Measurements from ENCODE around the gene DGCR6L. TPM values are rescaled to one million over a fixed set of nuclear protein-coding genes. Genes with fewer than 3 reads are reported as not detected.

The DGCR6L gene
- total RNA-seq = 49.1 and 56.0 TPM in 2 replicates

GRCh38 chr22:20319745-20320658 lies at the start of gene DGCR6L:
Gene DGCR6L (minus strand): TSS chr22:20320060. CDS start chr22:20319988, 72 bp downstream.

DNA sequence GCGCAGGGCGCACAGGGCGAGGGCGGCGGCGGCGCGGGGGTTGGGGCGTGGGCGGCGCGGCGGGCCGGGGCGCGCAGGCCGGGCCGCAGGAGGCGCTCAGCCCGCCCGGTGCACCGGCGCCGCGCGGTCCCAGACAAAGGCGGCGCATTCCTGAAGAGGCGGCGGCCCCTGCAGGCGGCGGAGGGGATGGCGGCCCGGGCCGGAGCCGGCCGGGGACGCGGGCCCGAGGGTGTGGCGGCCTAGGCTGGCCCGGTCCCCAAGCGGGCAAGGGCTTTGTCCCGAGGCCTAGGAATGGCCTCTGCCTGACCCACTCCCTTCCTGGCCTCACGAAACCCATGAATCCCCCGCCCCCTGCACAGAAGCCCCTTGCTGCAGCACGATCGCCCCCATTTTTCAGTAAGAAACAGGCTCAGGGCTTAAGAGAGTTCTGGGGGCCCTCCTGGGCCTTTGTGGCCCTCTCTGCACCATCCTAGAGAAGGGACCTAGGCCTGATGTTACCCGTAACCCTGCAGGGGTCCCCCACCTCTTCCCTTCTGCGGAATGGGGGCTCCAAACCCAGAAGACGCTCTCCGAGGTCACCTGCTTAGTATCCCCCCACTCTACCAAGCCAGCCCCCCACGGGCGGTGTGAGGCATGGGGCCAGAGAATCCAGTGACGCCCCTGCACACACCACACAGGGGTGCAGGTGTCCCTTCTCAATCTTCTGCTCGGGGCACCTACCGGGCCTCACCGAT lies 51.4 kb downstream of the DGCR6L start, which contains the start of gene RTN4R:
Gene RTN4R, minus strand, starts transcription at position 40 of the 734 bp plus-strand sequence. CDS start 226 bp downstream, outside the sequence.

Other genes with a start within 250 kb of the DGCR6L start
- gene DGCR8, start 239.8 kb downstream of the DGCR6L start, total RNA-seq = 37.4 and 42.8 TPM in 2 replicates
- gene RANBP1, start 204.0 kb downstream of the DGCR6L start, total RNA-seq = 122 and 247 TPM in 2 replicates
- 43.1 and 57.7 TPM in 2 replicates for gene TRMT2A, start 202.8 kb downstream of the DGCR6L start, total RNA-seq
- gene ZDHHC8, start 188.3 kb downstream of the DGCR6L start, total RNA-seq = 16.0 and 22.3 TPM in 2 replicates
- gene CCDC188, start 169.0 kb downstream of the DGCR6L start, total RNA-seq = 0.14 TPM in 1 of 2 replicates, not detected in the other
- gene RTN4R, start 51.7 kb downstream of the DGCR6L start, total RNA-seq = 0.29 and 1.3 TPM in 2 replicates
- gene ZNF74, start 74.1 kb upstream of the DGCR6L start, total RNA-seq = 9.6 and 12.0 TPM in 2 replicates
- gene SCARF2, start 117.8 kb upstream of the DGCR6L start, total RNA-seq = 23.8 and 46.0 TPM in 2 replicates
- gene KLHL22, start 175.7 kb upstream of the DGCR6L start, total RNA-seq = 21.2 and 33.5 TPM in 2 replicates
- gene MED15, start 187.6 kb upstream of the DGCR6L start, total RNA-seq = 27.6 and 98.6 TPM in 2 replicates